Right renal pelvis (tissue), 4 donors: ENCODE results near the gene GLP2R. TPM values are rescaled to one million over a fixed set of nuclear protein-coding genes. Genes with fewer than 3 reads are reported as not detected.
A peak's percentile ranks its signal among the peaks of the same experiment; 100 is the strongest.
"Not testable (repeated sequence)": the region's sequence is repeated elsewhere in the genome, so short reads cannot be mapped to it uniquely, and the experiment has no call there.

Experiments
- DNase-seq, 4 donors: peaks; one replicate each; pipeline ENCODE4 v3.0.0-alpha.2; 2013; ENCODE audit warnings: low read depth in 4 of 4, low spot score in 3 of 4, missing footprints in 1 of 4
- polyA plus RNA-seq, 4 donors: library from polyadenylated mRNA; unstranded; fragments of 120-200 nt; gene quantifications; one replicate each; pipeline ENCODE4 v1.2.1, GENCODE V29; 2013; ENCODE audit not compliant: insufficient read length in 4 of 4

Gene GLP2R
- polyA plus RNA-seq, 4 donors = 0.04 to 0.09 (median 0.06) TPM; not detected in 1

DNA sequence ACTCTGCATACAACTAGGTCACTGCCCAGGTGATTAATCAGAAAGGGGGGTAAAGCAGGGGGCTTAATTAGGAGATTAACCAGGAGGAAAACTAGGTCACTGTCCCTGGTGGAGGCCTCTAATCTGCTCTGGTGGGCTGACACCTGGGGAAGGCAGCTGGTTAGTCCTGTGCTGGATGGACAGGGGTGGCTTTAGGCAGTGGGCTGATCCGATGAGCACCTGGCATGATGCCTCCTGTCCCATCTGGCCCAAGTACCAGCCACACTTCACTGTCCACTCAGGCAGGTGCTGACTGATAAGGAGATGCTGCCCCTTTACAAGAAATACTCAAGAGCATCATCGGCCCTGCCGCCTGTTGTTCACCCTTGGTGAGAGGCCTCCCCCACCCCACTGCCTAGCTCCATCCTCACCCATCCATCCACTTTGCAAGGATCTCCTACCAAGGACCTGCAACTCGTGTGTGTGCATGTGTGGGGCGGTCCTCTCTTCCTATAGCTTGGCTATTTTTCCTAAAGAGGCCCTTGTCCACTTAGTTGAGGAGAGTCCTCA lies 93.2 kb downstream of the GLP2R start:
- no peak for DNase-seq

DNA sequence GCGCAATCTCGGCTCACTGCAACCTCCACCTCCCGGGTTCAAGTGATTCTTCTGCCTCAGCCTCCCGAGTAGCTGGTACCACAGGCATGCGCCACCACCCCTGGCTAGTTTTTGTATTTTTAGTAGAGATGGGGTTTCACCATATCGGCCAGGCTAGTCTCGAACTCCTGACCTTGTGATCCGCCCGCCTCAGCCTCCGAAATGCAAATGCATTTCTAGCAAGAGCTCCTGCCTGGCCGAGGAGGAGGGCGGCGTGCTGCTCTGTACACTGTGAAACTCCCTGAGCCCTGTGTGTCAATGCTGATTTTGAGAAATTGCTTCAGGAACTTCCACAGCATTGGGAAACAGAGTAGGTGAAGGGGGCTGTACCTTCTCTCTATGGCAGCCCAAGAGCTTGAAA lies 95.5 kb downstream of the GLP2R start:
- not testable (repeated sequence) for DNase-seq

DNA sequence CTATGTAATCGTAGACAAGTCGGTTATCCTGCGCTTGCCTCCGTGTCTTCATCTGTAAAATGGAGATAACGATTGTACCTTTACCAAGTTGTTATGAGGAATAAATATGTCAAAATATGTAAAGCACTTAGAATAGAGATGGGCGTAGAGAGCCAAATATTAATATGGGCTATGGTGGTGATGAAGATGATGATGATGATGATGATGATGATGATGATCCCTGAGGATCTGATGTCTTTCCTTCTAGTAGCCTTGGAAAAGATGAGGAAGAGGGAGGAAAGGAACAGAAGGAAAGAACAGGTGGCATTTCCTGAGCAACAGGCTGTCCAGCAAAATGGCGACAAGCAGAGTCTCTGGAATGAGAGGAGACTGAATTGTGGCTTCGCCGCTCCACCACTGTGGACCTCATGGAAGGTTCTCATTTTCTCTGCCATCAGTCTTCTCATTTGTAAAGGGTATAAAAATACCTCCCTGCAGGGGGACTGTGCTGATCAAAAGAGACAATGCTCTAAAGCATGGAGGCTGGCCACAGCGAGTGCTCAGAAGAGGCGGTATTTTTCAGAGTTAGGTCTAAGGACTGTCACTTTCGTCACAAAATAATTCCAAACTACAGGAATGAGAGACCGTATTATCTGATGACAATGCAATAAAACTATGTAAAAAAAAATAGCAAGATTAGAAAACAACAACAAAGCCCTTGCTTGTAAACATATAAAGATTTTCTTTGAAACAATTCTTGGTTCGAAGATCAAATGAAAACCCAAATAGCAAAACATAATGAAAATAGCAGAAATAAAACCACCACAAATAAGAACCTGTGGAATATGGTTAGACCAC lies 96.5 kb downstream of the GLP2R start:
- DNase-seq = no peak

DNA sequence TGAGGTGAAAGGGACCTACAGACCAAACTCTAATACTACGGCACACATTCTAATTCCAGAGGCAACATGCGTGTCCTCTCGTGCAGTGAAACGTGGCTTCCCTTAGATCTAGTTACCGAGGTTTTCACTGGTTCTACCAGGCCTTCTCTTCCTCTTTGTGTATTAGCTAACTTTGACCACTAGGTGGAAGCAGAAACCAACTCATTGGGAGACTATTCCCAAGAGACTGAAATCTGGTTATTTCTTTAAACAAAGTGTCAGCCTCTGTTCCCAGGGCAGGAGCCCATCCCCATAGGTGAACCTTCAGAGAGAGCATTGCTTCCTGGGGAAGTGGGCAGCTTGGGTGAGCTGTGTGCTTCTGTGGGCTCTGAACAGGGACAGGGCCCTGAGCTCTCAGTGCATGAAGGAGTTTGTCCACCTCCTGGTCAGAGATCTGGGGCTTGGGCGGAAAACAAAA lies 99.0 kb downstream of the GLP2R start:
- peak; percentile 63 to 84 (median 74) for DNase-seq

DNA sequence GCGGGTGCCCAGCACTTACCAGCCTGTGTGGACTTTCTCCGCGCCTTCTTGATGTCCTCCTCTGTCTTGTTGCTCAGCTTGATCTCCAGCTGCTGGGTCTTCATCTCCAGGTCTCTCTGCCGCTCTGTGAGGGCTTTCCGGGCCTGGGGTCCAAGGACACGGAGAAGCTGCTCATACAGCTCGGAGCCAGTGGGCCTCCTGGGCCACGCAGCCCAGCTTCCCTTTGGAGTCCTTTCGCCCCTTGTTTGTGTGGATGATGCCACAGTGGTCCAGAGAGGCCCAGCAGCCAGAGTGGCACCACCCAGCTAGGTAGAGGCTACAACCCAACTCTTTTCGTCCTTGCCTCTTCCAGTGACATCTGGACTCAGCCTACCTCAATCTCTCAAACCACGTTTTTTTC lies 99.7 kb downstream of the GLP2R start:
- DNase-seq = no peak

DNA sequence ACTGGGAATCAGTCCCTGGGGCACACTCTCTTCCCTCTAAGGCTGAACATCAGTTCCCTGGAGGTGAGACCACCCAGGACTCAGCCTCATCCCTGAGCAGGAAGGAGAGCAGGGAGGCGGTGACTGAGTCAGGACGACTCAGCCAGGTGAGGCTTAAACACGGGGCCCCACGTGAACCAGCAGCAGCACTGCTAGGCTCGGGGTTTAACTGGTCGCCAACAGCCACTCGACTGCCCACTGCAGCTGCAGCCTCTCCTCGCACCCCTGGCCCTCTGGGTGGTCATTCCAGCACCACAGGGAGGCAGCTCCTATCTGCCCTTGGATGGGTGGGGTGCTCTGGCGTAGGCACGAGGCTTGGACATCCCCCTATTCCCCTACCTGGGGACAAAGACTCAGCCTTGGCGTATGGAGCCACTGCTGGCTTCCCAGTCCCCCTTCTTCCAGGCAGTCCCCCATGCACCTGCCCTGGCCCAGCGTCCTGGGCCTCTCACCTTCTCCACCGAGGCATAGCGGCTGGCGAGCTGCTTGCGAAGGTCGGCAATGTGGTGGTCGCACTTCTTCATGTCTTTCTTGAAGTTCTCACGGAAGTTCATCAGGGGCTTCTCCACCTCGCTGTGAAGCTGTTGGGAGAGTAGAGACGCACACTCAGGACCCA lies 100.6 kb downstream of the GLP2R start:
- no peak for DNase-seq

DNA sequence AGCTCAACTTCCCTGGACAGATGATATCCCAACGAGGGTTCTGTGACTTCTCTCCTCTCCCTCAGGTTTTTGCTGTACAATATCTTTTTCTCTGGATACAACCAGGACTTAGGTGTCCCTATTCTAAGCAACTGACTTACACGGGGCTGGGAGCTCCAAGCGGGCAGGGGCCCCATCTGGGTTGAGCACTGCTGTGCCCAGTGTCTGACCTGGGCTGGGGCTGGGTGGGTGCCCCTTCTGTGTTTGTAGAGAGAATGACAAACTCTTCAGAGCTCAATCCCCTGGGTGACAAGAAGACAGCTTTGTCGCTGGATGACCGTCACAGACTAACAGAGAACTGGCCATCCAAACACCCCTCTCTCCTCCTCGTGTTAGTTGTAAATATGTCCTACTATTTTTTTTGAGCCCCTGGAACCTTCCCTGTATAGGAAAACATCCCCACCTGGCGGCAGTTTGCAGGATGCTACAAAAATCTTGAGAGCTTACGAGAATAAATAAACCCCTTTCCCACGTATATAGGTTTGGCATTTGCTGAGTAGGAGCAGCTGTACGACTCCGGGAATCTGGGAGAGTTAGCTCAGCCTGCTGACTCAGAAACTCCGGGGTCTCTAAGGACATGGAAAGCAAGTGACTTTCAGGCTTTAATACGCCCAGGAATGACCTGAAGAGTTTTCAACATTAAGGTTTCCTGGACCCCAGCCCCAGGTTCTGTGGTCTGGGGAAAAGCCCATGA lies 103.0 kb downstream of the GLP2R start:
- DNase-seq = peak; percentile 38 to 73 (median 68)

DNA sequence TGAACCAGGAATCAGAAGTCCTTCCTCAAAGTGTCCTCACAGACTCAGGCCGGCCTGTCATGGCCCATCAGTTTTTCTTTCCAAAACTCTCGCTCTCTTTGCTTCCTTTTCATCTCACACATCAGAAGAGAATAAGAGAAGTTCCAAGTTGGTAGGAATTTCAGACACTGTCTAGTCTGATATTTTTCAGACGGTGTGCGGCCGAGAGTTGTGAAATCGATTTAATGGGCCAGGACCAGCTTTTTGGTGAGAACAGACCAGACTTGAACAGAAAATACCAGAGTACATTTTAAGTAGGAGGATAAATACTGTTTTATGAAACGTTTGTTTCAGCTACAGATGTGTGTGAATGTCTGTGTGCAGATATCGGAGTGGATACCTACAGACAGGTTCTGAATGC lies 104.1 kb downstream of the GLP2R start:
- no peak for DNase-seq

DNA sequence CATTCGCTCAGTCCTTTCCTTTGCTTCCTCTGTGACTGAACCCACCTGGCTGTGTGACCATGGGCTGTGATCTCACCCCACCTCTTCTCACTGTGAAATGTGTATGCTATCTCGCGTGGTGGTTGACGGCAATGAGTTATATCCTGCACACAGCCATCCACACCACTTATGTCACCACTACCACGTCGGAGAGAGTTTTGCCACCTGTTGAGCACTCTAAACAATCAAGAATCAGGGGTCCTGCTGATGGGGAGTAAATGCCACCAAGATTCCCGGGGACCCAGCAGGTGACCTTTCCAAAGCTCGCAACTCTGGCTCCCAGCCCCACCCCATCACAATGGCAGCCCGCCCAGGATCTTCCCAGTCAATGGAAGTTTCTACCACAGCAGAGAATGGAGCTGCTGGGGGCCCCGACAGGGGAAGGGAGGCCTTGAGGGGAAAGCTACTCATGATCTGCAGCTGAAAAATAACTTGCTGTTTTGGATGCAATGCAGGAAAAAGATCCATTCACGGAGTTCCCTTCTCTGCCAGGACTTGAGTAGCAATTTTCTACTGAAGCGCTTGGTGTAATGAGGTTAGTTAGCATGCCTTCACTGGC lies 105.5 kb downstream of the GLP2R start:
- DNase-seq = no peak

DNA sequence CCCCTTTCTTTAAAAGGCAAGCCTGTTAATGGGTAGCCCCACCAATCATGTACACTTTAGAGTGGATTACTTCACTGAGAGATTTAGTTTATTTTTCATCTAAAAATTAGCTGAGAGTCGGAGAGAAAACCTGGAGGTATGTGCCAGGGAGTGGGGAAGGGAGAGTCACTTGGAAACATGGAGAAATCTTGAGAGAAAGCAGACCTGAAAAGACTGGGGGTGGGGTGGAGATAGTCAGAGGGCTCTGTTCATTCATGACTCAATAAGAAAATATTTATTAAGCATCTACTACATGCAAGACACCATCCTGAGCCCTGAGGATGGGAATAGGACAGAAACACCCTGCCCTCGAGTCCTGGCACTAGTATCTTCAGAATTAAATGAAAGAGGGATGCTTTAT lies 106.8 kb downstream of the GLP2R start:
- no peak for DNase-seq

DNA sequence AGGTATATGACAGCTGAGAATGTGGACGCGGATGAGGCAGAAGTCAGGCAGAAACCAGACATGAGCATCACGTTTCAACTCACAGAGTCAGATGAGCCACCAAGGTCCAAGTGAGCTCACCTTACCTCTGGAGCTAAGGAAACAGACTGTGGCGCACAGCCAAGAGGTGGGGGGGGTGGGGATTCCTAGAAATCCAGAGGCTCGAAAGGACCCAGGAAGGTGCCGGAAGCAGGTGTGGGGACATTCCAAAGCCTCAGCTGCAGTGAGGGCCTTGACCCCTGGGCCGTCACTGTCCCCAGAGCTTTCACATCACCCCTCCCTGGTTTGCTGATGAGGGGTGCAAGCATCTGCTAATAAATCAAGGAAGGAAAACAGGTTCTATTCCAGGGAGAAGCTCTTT lies 108.6 kb downstream of the GLP2R start:
- no peak for DNase-seq

DNA sequence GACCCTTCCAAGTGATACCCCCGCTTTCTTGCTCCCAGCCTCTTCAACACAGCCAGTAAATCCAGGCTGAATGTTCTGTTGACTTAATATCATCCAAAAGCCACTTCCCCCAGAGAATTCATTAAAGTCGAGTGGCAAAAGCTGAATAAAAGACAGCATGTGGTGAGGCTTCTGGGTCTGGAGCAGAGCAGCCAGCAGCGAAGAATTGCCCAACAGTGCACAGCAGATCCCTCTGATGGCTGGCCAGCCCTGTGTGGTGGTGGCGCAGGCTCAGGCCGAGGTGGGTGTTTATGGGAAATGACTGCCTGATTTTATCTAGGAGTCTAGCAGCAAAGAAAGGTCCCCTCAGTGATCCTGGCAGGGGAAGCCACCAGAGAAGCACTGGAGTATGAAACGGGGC lies 109.7 kb downstream of the GLP2R start:
- DNase-seq = no peak

DNA sequence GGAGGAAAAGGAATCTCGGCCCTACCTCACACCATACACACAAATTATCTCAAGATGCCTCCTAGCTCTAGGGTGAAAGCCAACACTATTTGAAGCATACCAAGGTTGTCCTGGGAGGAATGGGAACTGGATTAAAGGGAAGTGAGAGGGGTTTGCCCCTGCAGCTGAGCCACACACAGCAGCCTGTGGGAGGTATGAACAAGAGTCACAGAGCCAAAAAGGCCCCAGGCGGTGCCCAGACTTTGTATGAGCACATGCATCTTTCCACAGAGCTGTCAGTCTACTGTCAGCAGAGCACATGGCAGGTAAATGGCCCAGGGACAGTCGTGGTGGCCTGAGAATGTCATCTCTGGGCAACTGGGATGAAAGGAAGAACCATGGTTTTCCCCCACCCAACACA lies 110.4 kb downstream of the GLP2R start:
- no peak for DNase-seq

DNA sequence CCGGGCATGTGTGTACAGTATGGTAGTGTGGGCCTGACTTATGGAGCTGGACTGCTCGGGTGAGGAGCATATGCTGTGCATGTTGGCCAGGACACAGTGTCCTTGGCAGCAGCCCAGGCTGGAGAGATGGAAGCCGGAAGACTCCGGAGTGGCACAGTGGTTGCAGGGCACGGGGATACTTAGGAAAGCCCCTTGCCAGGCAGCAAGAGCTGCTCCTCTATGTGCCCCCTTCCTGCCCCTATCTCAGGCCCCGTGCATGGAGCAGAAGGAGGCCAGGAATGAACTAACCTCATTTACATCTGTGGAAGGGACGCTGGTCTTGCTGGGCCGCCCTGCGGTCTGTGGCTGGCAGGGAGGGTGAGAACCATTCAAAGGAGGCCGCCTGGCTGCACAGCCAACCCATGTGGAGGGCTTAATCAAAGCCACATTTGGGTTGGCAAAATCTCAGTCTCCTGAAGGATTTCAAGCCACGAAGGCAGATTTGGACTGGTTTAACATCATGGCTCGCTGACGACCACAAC lies 111.6 kb downstream of the GLP2R start:
- no peak for DNase-seq

DNA sequence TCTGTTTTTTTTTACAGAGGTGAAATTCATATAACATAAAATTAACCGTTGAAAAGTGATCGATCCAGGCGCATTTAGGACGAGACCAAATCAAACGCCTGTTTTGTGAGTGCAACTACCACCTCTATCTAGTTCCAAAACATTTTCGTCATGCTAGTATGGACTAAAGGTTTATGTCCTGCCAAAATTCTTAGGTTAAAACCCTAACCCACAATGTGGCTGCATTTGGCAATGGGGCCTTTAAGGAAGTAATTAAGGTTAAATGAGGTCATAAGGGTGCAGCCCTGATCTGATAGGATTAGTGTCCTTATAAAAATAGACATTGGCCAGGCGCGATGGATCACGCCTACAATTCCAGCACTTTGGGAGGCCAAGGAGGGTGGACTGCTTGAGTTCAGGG lies 112.2 kb downstream of the GLP2R start:
- no peak for DNase-seq

DNA sequence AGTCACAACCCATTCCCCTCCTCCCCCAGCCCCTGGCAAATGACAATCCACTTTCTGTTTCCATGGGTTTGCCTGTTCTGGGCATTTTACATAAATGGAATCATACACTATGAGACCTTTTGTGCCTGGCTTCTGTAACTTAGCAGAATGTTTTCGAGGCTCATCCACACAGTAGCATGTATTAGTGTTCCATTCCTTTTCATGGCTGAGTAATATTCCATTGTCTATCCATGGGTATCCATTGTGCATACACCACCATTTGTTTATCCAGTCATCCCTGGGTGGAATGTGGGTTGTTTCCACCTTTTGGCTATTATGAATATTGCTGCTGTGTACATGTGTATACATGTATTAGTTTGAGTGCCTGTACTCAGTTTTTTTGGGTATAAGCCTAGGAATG lies 113.0 kb downstream of the GLP2R start:
- no peak for DNase-seq

DNA sequence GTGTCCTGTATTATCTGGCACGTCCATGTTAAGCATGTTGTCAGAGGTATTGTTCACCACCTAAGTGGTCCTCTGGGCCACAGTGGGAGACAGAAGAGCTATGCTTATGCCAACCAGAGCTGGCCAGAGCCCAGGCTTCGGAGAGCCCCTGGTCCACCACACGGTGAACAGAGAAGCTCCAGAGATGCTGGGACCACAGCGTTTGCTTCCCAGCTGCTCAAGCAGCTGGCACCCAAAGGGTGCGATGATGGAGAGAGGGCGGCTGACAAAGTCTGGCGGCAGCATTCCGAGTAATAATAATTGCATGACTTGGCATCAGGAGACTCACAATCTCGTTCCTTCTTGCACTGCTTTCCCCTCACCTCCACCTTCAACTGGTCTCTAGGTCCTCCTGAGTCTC lies 115.1 kb downstream of the GLP2R start:
- no peak for DNase-seq

DNA sequence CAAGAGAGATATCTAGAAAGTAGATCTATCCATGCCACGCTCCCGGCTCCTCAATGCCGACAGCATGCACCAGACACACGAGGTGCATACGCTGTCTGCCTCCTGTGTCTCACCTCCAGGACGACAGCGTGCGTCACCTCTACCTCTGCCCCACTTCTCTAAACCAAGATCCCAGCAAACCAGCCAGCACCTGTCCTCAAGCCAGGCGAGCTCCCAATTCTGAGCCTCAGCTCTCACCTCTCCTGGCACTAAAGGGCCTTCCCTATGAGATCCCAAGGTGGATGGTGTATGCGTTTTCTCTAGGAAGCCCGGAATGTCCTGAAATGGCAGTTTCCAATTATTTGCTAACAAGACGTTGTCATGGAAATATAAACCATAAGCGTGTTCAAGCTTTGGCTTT lies 115.6 kb downstream of the GLP2R start:
- DNase-seq = no peak
